SU-DHL-6 (cell line): ENCODE data around the gene ANAPC4.

Source experiments
- EZH2phosphoT487 ChIP-seq: fragments of 200-600 bp; sonication (generic), shearing (Covaris generic); conservative IDR thresholded peaks from 2 replicates; pipeline ENCODE4 v1.6.1; 2018; ENCODE audit warnings: mild to moderate bottlenecking, antibody characterized with exemption, low read length, moderate library complexity, mixed read lengths
- TF ChIP-seq, protein P1 (sequence below): fragments of 200-600 bp; sonication (generic); IDR thresholded peaks from one replicate; pipeline ENCODE4 v1.5.1; 2017; ENCODE audit warnings: antibody characterized with exemption, mild to moderate bottlenecking, low read length, moderate library complexity; ENCODE audit not compliant: insufficient read depth, poor library complexity, severe bottlenecking

DNA sequence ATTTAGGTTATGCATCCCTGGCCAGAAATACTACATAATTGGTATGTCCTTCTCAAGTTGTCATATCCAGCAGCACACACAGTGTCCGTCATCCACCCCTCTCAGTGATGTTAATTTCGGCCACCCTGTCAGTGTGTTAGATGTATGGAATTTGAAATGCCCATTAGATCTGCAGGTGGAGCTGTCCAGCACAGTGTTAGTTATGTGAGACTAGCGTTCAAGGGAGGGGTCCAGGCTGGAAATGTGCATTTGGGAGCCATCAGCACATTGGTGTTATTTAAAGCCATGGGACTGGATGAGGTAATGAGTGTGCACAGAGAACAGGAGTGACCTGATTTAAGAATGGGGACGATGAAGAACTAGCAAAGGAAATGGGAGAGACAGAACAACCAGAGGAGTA, 22.4 kb downstream of the ANAPC4 start:
- TF ChIP-seq, protein P1, sequence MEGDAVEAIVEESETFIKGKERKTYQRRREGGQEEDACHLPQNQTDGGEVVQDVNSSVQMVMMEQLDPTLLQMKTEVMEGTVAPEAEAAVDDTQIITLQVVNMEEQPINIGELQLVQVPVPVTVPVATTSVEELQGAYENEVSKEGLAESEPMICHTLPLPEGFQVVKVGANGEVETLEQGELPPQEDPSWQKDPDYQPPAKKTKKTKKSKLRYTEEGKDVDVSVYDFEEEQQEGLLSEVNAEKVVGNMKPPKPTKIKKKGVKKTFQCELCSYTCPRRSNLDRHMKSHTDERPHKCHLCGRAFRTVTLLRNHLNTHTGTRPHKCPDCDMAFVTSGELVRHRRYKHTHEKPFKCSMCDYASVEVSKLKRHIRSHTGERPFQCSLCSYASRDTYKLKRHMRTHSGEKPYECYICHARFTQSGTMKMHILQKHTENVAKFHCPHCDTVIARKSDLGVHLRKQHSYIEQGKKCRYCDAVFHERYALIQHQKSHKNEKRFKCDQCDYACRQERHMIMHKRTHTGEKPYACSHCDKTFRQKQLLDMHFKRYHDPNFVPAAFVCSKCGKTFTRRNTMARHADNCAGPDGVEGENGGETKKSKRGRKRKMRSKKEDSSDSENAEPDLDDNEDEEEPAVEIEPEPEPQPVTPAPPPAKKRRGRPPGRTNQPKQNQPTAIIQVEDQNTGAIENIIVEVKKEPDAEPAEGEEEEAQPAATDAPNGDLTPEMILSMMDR = no peak
- no peak for TF ChIP-seq EZH2phosphoT487
